Measurements from ENCODE around the gene GTF2A1L. TPM values are rescaled to one million over a fixed set of nuclear protein-coding genes. Genes with fewer than 3 reads are reported as not detected.

The GTF2A1L gene
- total RNA-seq, 1 experiment from 2014 or later = not detected

DNA sequence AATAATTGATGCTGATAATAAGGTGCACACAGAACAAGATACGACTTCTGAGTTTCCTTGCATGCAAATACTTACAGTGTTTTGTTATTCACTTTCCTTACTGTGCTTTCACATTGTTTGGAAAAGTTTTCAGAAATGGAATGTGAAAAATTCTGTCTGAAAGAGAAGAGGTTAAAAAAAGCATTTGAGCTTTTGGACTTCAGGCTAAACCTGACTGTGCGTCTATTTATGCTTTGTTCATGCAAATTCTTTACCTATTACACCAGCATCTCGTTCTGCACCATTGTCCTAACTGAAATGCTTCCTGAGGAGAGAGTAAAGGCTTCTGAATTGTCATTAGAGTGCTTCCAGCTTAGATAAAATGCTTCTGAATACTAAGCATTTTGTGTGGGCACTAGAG is 76.5 kb downstream of the GTF2A1L start:
- Histone ChIP-seq H3F3A (ENCODE audit: insufficient read depth, low read depth) (no peaks in the 10 kb centered on the region), H3K9me2 (ENCODE audit: insufficient read depth) (no peaks in the 10 kb centered on the region), H2AFZ (no peak overlapping the region), H3K4me1 (replicated peaks; ENCODE audit: insufficient read depth) (no peaks in the 10 kb centered on the region), H3K27ac (no peak overlapping the region), H3K9me3 (ENCODE audit: insufficient read depth, low read depth) (no peaks in the 10 kb centered on the region), H3K36me3 (ENCODE audit: low read depth) (no peaks in the 10 kb centered on the region), H3K27me3 (ENCODE audit: insufficient read depth, low read depth) (peaks cover 12% of the 10 kb centered on the region; the same call in 1 of the 2 replicates), H4K20me1 (ENCODE audit: insufficient read depth) (no peaks in the 10 kb centered on the region), H3K4me2 (no peak overlapping the region), H3K4me3 (no peak overlapping the region), H3K79me2 (ENCODE audit: low read depth) (no peaks in the 10 kb centered on the region)
- CTCF ChIA-PET = no interaction called here
- POLR2A ChIA-PET (ENCODE audit: unreplicated experiment) = no interaction called here
- BruUV-seq (replicated peaks) = no TSS peak
- intact Hi-C loops (cut with micrococcal nuclease; ENCODE audit: unreplicated experiment) = no loop called here
- DNase-seq = no peak
- TF ChIP-seq, protein P1, sequence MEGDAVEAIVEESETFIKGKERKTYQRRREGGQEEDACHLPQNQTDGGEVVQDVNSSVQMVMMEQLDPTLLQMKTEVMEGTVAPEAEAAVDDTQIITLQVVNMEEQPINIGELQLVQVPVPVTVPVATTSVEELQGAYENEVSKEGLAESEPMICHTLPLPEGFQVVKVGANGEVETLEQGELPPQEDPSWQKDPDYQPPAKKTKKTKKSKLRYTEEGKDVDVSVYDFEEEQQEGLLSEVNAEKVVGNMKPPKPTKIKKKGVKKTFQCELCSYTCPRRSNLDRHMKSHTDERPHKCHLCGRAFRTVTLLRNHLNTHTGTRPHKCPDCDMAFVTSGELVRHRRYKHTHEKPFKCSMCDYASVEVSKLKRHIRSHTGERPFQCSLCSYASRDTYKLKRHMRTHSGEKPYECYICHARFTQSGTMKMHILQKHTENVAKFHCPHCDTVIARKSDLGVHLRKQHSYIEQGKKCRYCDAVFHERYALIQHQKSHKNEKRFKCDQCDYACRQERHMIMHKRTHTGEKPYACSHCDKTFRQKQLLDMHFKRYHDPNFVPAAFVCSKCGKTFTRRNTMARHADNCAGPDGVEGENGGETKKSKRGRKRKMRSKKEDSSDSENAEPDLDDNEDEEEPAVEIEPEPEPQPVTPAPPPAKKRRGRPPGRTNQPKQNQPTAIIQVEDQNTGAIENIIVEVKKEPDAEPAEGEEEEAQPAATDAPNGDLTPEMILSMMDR (conservative IDR thresholded peaks at IDR 0.05) = no peak
- no peak for TF ChIP-seq EZH2 (IDR thresholded peaks at IDR 0.05; ENCODE audit: low read depth)

DNA sequence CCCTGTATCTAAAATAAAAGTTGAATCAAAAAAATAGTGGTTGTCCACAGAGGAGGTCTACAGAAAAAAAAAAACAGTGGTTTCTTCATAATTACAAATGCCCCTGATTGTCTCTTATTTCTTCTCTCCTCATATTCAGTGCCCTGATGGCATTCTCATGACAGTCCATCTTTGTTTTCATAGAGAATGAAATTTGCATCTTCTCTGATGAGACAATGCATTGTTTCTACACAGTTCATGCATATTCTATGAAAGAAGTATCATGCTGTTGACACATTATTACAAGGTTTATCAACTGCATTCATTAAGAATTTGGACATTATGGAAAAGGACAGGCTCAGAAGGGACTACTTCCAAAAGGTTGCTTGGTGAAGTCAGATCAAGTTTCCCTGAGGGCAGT is 78.3 kb downstream of the GTF2A1L start:
- no peaks in the 10 kb centered on the region for H3K79me2 ChIP-seq (ENCODE audit: low read depth)
- no peak overlapping the region for H3K27ac ChIP-seq
- CTCF ChIA-PET = no interaction called here
- H3K4me3 ChIP-seq = no peak overlapping the region
- no peaks in the 10 kb centered on the region for H3K9me2 ChIP-seq (ENCODE audit: insufficient read depth)
- H4K20me1 ChIP-seq (ENCODE audit: insufficient read depth) = no peaks in the 10 kb centered on the region
- H3F3A ChIP-seq (ENCODE audit: insufficient read depth, low read depth) = no peaks in the 10 kb centered on the region
- H3K9me3 ChIP-seq (ENCODE audit: insufficient read depth, low read depth) = no peaks in the 10 kb centered on the region
- H3K36me3 ChIP-seq (ENCODE audit: low read depth) = no peaks in the 10 kb centered on the region
- intact Hi-C loops (cut with micrococcal nuclease; ENCODE audit: unreplicated experiment) = no loop called here
- BruUV-seq (replicated peaks) = no TSS peak
- H2AFZ ChIP-seq = no peak overlapping the region
- POLR2A ChIA-PET (ENCODE audit: unreplicated experiment) = no interaction called here
- TF ChIP-seq, protein P1 (conservative IDR thresholded peaks at IDR 0.05) = no peak
- no peak for TF ChIP-seq EZH2 (IDR thresholded peaks at IDR 0.05; ENCODE audit: low read depth)
- 0 out of 2 replicates have a peak, but pooled peaks cover 4% of the 10 kb centered on the region for H3K27me3 ChIP-seq (ENCODE audit: insufficient read depth, low read depth)
- no peak for DNase-seq
- no peaks in the 10 kb centered on the region for H3K4me1 ChIP-seq (replicated peaks; ENCODE audit: insufficient read depth)
- no peak overlapping the region for H3K4me2 ChIP-seq

DNA sequence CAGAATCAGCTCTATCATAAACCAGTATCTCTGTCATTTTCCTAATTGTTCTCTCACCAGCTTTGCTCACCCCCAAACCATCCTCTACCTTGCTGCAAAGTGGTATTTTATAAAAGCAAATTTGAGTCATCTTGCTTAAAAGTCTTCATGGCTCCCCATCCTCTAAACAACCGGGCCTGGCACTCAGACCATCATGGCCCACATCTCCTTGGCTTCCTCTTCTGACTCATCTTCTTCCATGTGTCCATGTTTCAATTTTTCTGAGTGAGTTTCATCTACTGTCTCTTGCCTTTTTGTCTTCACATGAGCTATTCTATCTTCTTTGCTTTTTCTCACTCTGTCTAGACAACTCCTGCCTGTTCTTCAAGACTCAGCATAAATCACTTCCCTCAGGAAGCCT is 79.2 kb downstream of the GTF2A1L start:
- CTCF ChIA-PET = no interaction called here
- 0 out of 2 replicates have a peak, but pooled peaks cover 4% of the 10 kb centered on the region for H3K27me3 ChIP-seq (ENCODE audit: insufficient read depth, low read depth)
- H3K4me1 ChIP-seq (replicated peaks; ENCODE audit: insufficient read depth) = no peaks in the 10 kb centered on the region
- no peaks in the 10 kb centered on the region for H3K9me3 ChIP-seq (ENCODE audit: insufficient read depth, low read depth)
- H3K9me2 ChIP-seq (ENCODE audit: insufficient read depth) = no peaks in the 10 kb centered on the region
- no peak for TF ChIP-seq EZH2 (IDR thresholded peaks at IDR 0.05; ENCODE audit: low read depth)
- TF ChIP-seq, protein P1 (conservative IDR thresholded peaks at IDR 0.05) = no peak
- H3F3A ChIP-seq (ENCODE audit: insufficient read depth, low read depth) = no peaks in the 10 kb centered on the region
- intact Hi-C loops (cut with micrococcal nuclease; ENCODE audit: unreplicated experiment) = no loop called here
- H3K36me3 ChIP-seq (ENCODE audit: low read depth) = no peaks in the 10 kb centered on the region
- H2AFZ ChIP-seq = no peak overlapping the region
- H3K4me2 ChIP-seq = no peak overlapping the region
- POLR2A ChIA-PET (ENCODE audit: unreplicated experiment) = no interaction called here
- H3K79me2 ChIP-seq (ENCODE audit: low read depth) = no peaks in the 10 kb centered on the region
- H3K27ac ChIP-seq = no peak overlapping the region
- no peak overlapping the region for H3K4me3 ChIP-seq
- DNase-seq = no peak
- BruUV-seq (replicated peaks) = no TSS peak
- no peaks in the 10 kb centered on the region for H4K20me1 ChIP-seq (ENCODE audit: insufficient read depth)
